Transverse colon (tissue), 4 donors: ENCODE results near the gene ACTG1.

Experiments
- EP300 ChIP-seq: sonication (generic); formaldehyde crosslinking; IDR thresholded peaks from one replicate; pipeline ENCODE4 v1.6.1; 2017; ENCODE audit warnings: antibody characterized with exemption, low read depth
- POLR2A ChIP-seq: fragments of 450-650 bp; IDR thresholded peaks from one replicate; pipeline ENCODE4 v1.6.1; 2016; ENCODE audit warnings: antibody characterized with exemption, mild to moderate bottlenecking, moderate library complexity
- POLR2AphosphoS5 ChIP-seq, 3 donors: sonication (generic); formaldehyde crosslinking; IDR thresholded peaks; one replicate each; pipeline ENCODE4 v1.6.1; 2016; ENCODE audit warnings: antibody characterized with exemption in 3 of 3
- TF ChIP-seq, protein P1 (sequence below), 5 experiments: fragments of 200-600 bp in 3 of 5; fragments of 450-650 bp in 2 of 5; sonication (generic) in 3 of 5; IDR thresholded peaks; 1 replicate in 2 of 5; 2 replicates in 3 of 5; pipeline ENCODE4 v1.5.1; 2016 to 2017; ENCODE audit warnings: antibody characterized with exemption in 5 of 5, inconsistent platforms in 3 of 5, mild to moderate bottlenecking in 2 of 5, moderate library complexity in 1 of 5

DNA sequence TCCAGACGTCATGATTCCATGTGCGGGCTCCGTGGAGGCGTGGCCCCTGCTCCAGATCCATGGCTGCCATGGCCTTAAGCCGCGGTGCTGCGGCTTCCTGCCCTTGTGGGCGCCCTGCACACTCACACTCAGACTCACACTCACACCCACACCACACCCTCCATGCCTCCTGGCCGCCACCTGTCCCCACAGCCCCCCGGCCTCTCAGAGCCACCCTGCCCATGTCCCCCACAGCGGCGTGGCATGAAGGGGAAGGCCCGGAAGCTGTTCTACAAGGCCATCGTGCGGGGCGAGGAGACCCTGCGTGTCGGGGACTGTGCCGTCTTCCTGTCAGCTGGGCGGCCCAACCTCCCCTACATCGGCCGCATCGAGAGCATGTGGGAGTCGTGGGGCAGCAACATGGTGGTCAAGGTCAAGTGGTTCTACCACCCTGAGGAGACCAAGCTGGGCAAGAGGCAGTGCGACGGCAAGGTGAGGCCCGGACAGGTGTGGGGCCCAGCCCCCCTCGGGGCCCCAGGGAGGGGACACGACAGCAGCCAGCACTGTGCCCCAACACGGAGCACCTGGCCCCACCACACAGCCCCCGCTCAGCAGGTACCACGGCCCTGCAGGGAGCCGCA lies 50.0 kb downstream of the ACTG1 start:
- TF ChIP-seq POLR2A (no peak), EP300 (no peak), POLR2AphosphoS5 (IDR thresholded peaks at IDR 0.05) (no peak)
- TF ChIP-seq, protein P1, sequence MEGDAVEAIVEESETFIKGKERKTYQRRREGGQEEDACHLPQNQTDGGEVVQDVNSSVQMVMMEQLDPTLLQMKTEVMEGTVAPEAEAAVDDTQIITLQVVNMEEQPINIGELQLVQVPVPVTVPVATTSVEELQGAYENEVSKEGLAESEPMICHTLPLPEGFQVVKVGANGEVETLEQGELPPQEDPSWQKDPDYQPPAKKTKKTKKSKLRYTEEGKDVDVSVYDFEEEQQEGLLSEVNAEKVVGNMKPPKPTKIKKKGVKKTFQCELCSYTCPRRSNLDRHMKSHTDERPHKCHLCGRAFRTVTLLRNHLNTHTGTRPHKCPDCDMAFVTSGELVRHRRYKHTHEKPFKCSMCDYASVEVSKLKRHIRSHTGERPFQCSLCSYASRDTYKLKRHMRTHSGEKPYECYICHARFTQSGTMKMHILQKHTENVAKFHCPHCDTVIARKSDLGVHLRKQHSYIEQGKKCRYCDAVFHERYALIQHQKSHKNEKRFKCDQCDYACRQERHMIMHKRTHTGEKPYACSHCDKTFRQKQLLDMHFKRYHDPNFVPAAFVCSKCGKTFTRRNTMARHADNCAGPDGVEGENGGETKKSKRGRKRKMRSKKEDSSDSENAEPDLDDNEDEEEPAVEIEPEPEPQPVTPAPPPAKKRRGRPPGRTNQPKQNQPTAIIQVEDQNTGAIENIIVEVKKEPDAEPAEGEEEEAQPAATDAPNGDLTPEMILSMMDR (IDR thresholded peaks at IDR 0.05), result no peak
